ENCODE data around the gene PFDN5.
A peak's percentile ranks its signal among the peaks of the same experiment; 100 is the strongest.
"Not testable (repeated sequence)": the region's sequence is repeated elsewhere in the genome, so short reads cannot be mapped to it uniquely, and the experiment has no call there.

Gene PFDN5

GRCh38 chr12:53327435-53328042, 32.2 kb downstream of the PFDN5 start:
- peak; percentile 30 for DNase-seq (ENCODE audit: low spot score)

- DNase-seq (ENCODE audit: low spot score) = no peak
Observed at GRCh38 chr12:53328043-53328435, 32.7 kb downstream of the PFDN5 start.

- no peak for DNase-seq (ENCODE audit: low spot score)
Observed at GRCh38 chr12:53330671-53331070, 35.3 kb downstream of the PFDN5 start.

- DNase-seq (ENCODE audit: low spot score) = not testable (repeated sequence)
Observed at GRCh38 chr12:53332339-53332738, 37.0 kb downstream of the PFDN5 start.

GRCh38 chr12:53332744-53333143, 37.4 kb downstream of the PFDN5 start:
- no peak for DNase-seq (ENCODE audit: low spot score)

- no peak for DNase-seq (ENCODE audit: low spot score)
Observed at GRCh38 chr12:53333289-53333688, 37.9 kb downstream of the PFDN5 start.

GRCh38 chr12:53333845-53334244, 38.5 kb downstream of the PFDN5 start:
- no peak for DNase-seq (ENCODE audit: low spot score)

- DNase-seq (ENCODE audit: low spot score) = no peak
Observed at GRCh38 chr12:53334822-53335221, 39.5 kb downstream of the PFDN5 start.

GRCh38 chr12:53336181-53336681, 40.9 kb downstream of the PFDN5 start, which contains the start of gene SP7:
Gene SP7 (minus strand): TSS chr12:53336354. CDS start chr12:53335646, 708 bp downstream.
- DNase-seq (ENCODE audit: low spot score) = peak; percentile 38

- no peak for DNase-seq (ENCODE audit: low spot score)
Observed at GRCh38 chr12:53338017-53338416, 42.7 kb downstream of the PFDN5 start.

GRCh38 chr12:53338916-53339315, 43.6 kb downstream of the PFDN5 start:
- DNase-seq (ENCODE audit: low spot score) = no peak

GRCh38 chr12:53340398-53340797, 45.1 kb downstream of the PFDN5 start:
- DNase-seq (ENCODE audit: low spot score) = no peak

- DNase-seq (ENCODE audit: low spot score) = no peak
Observed at GRCh38 chr12:53343449-53343848, 48.1 kb downstream of the PFDN5 start.

- no peak for DNase-seq (ENCODE audit: low spot score)
Observed at GRCh38 chr12:53343969-53344368, 48.6 kb downstream of the PFDN5 start.

- no peak for DNase-seq (ENCODE audit: low spot score)
Observed at GRCh38 chr12:53344487-53344823, 49.1 kb downstream of the PFDN5 start.

GRCh38 chr12:53344824-53345485, 49.6 kb downstream of the PFDN5 start:
- peak; percentile 91 for DNase-seq (ENCODE audit: low spot score)

GRCh38 chr12:53345486-53346188, 50.3 kb downstream of the PFDN5 start:
- peak; percentile 54 for DNase-seq (ENCODE audit: low spot score)

- no peak for DNase-seq (ENCODE audit: low spot score)
Observed at GRCh38 chr12:53346491-53346890, 51.1 kb downstream of the PFDN5 start.

GRCh38 chr12:53347905-53348304, 52.6 kb downstream of the PFDN5 start:
- no peak for DNase-seq (ENCODE audit: low spot score)

All from AG20443 (cell line).